ENCODE results near the gene DYDC2.

DNA sequence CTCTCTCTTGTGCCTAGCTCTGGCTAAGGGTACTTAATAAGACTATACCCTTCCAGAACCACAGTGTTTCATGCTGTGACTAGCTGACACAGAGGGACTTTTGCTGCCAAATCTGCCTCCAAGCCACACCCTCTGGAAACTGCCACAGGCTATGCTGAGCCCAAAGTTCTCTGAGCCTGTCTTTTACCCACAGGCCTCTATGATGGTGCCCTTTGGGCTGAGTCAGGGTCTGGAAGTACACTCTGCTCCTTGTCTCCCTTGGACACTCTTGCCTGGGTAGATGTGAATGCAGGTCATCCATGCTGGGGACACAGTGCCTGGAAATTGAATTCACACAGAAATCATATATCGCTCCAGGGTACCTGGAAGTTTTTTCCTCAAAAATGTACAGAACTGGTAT, 22.6 kb upstream of the DYDC2 start:
- TF ChIP-seq POLR2AphosphoS5 (IDR thresholded peaks at IDR 0.05; ENCODE audit: low read depth, low read length) = no peak
- TF ChIP-seq, protein P1, sequence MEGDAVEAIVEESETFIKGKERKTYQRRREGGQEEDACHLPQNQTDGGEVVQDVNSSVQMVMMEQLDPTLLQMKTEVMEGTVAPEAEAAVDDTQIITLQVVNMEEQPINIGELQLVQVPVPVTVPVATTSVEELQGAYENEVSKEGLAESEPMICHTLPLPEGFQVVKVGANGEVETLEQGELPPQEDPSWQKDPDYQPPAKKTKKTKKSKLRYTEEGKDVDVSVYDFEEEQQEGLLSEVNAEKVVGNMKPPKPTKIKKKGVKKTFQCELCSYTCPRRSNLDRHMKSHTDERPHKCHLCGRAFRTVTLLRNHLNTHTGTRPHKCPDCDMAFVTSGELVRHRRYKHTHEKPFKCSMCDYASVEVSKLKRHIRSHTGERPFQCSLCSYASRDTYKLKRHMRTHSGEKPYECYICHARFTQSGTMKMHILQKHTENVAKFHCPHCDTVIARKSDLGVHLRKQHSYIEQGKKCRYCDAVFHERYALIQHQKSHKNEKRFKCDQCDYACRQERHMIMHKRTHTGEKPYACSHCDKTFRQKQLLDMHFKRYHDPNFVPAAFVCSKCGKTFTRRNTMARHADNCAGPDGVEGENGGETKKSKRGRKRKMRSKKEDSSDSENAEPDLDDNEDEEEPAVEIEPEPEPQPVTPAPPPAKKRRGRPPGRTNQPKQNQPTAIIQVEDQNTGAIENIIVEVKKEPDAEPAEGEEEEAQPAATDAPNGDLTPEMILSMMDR (IDR thresholded peaks at IDR 0.05) = no peak
- TF ChIP-seq REST (IDR thresholded peaks at IDR 0.05; ENCODE audit: insufficient read depth in 1 of 2, low read depth in 2 of 2, low read length in 1 of 2) = no peak
- TF ChIP-seq SIN3A (IDR thresholded peaks at IDR 0.05; ENCODE audit: borderline replicate concordance, insufficient read depth, low read depth, low read length) = no peak
